ENCODE results near the gene VWF.

DNA sequence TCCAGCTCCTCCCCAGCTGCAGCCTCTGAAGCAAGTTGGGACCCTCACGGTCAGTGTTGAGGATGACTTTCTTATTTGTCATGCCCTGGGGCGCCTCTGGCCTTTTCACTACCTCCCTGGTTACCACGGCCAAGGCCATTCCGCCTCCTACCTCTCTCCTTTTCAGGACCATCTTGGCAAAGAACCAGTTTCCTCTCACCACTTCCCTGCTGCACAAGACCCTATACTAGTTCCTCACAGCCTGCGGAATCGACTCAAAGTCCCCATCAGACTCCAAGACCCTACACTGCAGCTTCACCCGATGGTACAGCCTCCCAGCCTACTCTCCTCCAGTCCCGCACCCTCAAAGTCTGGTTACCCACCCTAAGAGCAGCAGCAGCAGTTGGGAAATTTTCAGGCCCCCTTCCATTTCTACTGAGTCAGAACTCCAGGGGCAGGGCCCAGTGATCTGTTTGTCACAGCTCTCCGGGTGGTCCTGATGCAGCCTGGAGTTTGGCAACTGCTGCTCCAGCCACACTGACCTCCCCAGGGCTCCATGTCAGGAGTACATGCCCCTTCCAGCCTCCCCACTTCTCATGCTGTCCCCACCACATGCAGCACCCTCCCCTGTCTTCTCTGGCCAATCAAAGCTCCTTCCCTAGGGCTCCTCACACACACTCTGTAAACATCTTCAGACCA is 5.4 kb downstream of the VWF start:
- TF ChIP-seq, protein P1, sequence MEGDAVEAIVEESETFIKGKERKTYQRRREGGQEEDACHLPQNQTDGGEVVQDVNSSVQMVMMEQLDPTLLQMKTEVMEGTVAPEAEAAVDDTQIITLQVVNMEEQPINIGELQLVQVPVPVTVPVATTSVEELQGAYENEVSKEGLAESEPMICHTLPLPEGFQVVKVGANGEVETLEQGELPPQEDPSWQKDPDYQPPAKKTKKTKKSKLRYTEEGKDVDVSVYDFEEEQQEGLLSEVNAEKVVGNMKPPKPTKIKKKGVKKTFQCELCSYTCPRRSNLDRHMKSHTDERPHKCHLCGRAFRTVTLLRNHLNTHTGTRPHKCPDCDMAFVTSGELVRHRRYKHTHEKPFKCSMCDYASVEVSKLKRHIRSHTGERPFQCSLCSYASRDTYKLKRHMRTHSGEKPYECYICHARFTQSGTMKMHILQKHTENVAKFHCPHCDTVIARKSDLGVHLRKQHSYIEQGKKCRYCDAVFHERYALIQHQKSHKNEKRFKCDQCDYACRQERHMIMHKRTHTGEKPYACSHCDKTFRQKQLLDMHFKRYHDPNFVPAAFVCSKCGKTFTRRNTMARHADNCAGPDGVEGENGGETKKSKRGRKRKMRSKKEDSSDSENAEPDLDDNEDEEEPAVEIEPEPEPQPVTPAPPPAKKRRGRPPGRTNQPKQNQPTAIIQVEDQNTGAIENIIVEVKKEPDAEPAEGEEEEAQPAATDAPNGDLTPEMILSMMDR (IDR thresholded peaks at IDR 0.05; ENCODE audit: low read length): no peak
- no peak for TF ChIP-seq EZH2 (IDR thresholded peaks at IDR 0.05; ENCODE audit: borderline replicate concordance, low read length)

Data from OCI-LY1 (cell line).